A549 (cell line): ENCODE data around the gene DBX2.

Source experiments
- CHD4 ChIP-seq: fragments of 200-600 bp; sonication (generic); IDR thresholded peaks from 2 replicates; pipeline ENCODE4 v1.6.1; 2016; ENCODE audit warnings: antibody characterized with exemption, mild to moderate bottlenecking, borderline replicate concordance
- CTCF ChIP-seq: fragments of >200 bp; sonication (Bioruptor Twin); formaldehyde crosslinking; IDR thresholded peaks from 3 replicates; pipeline ENCODE4 v1.5.1; 2016
- JUN ChIP-seq, 2 experiments: fragments of >200 bp; sonication (Bioruptor Twin); formaldehyde crosslinking; IDR thresholded peaks; 2 replicates in 1 of 2; 3 replicates in 1 of 2; pipeline ENCODE4 v1.6.1; 2016 to 2017
- JUNB ChIP-seq: fragments of >200 bp; sonication (Bioruptor Twin); formaldehyde crosslinking; IDR thresholded peaks from 2 replicates; pipeline ENCODE4 v1.6.1; 2016
- NFE2L2 ChIP-seq: fragments of 150-350 bp; conservative IDR thresholded peaks from 2 replicates; pipeline ENCODE4 v1.6.1; 2014; ENCODE audit warnings: low read length
- RCOR1 ChIP-seq: fragments of 150-350 bp; IDR thresholded peaks from 2 replicates; pipeline ENCODE4 v1.6.1; 2014; ENCODE audit warnings: antibody characterized with exemption, low read length, low read depth
- TF ChIP-seq, protein P1 (sequence below): fragments of 450-650 bp; IDR thresholded peaks from 2 replicates; pipeline ENCODE4 v1.6.1; 2014; ENCODE audit warnings: antibody characterized with exemption

DNA sequence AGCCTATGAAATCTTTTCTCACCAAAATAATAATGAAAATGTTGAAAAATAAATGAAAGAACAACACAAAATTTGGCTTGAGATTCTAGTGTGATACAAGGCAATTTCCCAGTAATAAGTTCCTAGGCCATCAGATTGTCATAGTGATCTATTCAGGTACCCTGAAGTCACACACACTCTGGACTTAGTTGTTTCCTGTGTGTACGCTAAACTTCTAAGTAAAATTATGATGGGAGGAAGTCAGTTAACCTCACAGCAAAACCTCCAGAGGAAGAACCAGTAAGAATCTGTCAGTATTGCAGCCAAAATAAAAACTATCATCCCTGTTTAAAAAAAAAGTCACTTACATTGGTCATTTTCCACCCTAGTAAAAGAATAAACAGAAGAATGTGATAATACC lies 81.9 kb downstream of the DBX2 start:
- TF ChIP-seq, protein P1, sequence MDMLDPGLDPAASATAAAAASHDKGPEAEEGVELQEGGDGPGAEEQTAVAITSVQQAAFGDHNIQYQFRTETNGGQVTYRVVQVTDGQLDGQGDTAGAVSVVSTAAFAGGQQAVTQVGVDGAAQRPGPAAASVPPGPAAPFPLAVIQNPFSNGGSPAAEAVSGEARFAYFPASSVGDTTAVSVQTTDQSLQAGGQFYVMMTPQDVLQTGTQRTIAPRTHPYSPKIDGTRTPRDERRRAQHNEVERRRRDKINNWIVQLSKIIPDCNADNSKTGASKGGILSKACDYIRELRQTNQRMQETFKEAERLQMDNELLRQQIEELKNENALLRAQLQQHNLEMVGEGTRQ, result no peak
- TF ChIP-seq CTCF, result no peak
- no peak for TF ChIP-seq JUN (IDR thresholded peaks at IDR 0.05)
- no peak for TF ChIP-seq RCOR1
- TF ChIP-seq JUNB, result no peak
- TF ChIP-seq CHD4, result no peak
- TF ChIP-seq NFE2L2, result no peak
